ENCODE results near the gene MYBPC3.
A peak's percentile ranks its signal among the peaks of the same experiment; 100 is the strongest.

The MYBPC3 gene

DNA sequence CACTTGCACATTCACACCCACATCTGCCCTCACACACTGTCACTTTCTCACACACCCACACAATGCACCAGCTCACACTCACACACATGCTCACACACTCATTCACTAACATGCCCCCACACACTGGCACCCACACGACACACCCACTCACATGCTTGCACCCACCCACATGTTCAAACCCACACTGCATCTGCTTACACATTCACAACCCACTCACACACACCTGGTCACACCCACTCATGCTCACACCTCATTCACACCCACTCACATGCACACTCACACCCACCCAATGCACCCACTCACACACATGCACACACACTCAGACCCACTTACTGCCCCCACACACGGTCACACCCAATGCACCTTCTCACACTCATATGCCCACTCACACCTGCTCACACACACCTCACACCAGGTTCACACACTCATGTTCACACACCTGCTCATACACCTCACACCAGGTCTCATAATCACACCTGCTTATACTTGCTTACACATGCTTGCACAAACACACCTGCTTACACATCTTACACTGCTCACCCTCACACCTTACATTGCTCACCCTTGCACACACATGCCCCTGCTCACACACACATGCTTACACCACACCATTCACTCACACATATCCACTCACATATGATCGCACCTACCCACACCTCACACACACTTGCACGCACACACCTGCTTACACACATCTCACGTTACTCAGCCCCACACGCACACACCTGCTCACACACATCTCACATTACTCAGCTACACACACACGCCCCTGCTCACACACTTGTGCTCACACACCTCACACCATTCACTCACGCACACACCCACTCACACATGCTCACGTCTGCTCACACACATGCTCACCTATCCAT is 3.9 kb upstream of the MYBPC3 start:
- no peak for DNase-seq

GRCh38 chr11:47355283-47356128 is 3.0 kb upstream of the MYBPC3 start:
- peak; percentile 97 for DNase-seq

GRCh38 chr11:47354913-47355282 is 2.4 kb upstream of the MYBPC3 start:
- DNase-seq, result no peak

DNA sequence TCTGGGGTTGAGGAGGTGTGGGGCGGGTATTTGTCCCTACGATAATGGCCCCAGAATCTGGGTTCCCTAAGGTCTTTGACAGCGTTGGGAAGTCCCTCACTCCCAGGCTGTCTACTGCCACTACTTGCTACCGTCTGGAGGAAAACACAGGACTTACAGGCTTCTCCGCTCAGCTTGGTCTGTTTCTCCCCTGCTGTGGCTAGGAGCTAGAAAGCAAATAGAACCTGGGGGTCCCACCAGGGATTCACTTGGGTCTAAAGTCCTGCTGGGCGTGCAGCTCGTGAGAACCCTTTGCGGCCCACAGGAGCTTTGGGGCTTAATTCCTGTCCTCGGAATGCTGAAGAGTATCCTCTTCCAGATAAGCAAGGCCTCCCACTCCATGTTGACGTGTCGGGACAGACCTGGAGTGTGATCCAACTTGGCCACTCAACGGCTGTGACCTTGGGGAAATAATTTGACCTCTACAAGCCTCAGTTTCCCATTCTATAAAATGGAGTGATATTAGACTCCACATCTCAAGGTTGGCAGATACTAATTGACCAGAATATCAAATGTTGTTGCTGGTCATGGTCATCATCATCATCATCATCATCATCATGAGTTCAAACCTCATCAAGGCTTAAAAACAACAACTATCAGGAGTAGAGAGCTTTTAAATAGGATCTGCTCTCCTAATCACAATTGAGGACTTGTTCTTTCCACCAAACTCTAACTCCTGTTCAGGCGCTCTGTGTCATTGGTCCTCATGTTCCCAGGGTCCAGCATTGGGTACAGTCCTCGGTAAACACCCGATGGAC is 1.7 kb upstream of the MYBPC3 start:
- no peak for DNase-seq

- no peak for DNase-seq
These were observed 1.1 kb downstream of the MYBPC3 start for GRCh38 chr11:47351156-47352126.

DNA sequence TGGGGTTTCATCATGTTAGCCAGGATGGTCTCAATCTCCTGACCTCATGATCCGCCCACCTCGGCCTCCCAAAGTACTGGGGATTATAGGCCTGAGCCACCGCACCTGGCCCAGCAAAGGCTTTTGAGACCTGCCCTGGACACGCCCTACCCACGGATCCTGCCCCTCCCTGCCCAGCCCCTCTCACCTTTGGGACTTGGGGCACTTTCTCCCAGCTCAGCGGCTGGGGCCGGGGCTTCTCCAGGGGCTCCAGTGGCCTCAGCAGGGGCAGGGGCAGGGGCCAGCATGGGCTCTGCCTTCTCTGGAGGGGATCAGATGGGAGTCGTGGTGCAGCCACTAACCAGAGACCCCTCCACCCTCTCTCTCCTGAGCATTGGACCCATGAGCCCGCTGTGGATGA is 2.2 kb downstream of the MYBPC3 start:
- DNase-seq, result no peak

GRCh38 chr11:47349521-47350095 is 2.9 kb downstream of the MYBPC3 start:
- DNase-seq, result no peak

DNA sequence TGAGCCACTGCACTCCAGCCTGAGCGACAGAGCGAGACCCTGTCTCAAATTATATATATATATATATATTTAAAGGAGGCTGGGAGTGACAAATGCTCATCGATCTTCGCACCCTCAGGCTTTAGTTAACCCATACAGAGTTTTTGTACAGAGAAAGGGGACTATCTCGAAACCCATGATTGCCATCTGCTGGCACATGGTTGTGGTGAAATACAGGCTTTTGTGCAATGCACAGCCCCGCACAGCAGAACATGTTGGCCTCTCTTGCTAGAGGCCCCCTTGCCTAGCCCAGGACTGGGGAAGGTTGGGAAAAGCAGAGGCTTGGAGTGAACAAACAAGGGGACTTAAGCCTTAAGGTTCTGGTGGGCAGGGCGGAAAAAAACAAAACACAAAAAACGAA is 3.6 kb downstream of the MYBPC3 start:
- DNase-seq, result peak; percentile 55

DNA sequence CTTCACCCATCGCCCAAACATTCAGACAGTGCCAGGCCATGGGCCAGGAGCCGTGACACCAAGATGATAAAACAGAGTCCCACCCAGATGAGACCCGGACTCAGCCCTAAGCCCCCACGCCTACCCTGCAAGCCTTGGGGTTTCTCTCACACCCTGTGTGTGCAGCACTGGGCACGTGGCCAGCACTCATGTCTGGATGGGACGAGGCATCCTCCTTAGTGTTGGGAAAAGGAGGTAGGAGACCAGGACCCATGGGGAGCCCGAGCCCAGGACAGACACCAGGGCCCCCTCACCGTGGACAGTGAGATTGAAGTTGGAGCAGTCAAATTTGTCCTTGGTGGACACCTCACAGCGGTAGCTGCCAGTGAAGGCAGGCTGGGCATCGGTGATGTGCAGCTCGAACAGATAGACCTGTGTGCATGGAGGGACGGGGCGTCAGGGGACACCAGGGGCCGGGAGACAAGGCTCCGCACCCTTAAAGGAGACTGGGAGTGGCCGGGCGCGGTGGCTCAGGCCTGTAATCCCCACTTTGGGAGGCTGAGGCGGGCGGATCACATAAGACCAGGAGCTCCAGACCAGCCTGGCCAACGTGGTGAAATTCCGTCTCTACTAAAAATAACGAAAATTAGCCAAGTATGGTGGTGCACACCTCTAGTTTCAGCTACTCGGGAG is 4.2 kb downstream of the MYBPC3 start:
- no peak for DNase-seq

GRCh38 chr11:47347137-47347536 is 5.4 kb downstream of the MYBPC3 start:
- no peak for DNase-seq

- DNase-seq, result no peak
These were observed 6.5 kb downstream of the MYBPC3 start for GRCh38 chr11:47345890-47346563.

GRCh38 chr11:47342854-47343253 is 9.6 kb downstream of the MYBPC3 start:
- no peak for DNase-seq

DNA sequence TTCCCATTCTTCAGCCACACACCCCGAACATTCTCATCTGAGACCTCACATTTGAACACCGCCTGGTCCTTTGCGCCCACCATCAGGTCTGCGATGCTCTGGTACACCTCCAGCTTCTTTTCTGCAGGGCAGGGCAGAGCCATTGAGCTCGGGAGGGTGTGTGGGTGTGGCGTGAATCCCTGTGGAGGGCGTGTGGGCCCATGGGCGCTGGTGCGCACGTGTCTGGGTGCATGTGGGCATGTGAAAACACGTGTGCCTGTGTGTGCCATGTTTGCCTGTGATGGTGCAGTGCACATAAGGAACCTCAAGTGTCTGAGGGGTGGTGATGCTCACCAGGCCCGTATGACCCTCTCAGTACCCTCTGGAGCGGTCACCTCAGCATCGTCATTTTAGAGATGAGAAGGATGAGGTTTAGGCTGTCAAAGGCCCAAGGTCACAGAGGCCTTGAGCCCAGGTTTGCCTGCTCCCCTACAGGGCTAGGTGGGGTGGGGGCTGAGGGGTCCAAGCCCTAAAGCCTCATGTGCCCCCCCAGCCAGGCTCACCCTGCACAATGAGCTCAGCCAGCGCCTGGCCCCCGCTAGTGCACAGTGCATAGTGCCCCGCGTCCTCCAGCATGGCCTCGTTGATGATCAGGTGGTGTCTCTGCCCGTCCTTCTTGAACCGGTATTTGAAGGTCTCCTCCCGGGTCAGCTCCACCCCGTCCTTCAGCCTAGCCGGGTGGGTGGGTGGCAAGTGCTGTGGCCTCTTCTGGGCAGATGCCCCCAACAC is 10.3 kb downstream of the MYBPC3 start:
- DNase-seq, result no peak

GRCh38 chr11:47340980-47341775 is 11.3 kb downstream of the MYBPC3 start:
- no peak for DNase-seq

DNA sequence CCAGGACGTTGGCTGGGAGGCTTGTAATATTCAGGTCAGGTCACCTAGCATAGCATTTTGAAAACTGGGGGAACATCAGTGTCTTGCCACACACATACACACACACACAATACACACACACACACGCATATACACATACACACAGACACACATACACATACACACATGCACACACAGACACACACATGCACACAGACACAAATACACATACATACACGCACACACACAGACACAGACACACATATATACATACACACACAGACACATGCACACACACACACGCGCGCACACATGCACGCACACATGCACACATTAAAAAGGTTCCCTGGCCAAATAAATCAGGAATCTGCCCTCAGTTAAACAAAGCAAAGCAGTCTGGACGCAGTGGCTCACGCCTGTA is 12.5 kb downstream of the MYBPC3 start:
- DNase-seq, result no peak

GRCh38 chr11:47338396-47339241 is 13.9 kb downstream of the MYBPC3 start:
- no peak for DNase-seq

GRCh38 chr11:47337229-47337924 is 15.1 kb downstream of the MYBPC3 start:
- DNase-seq, result peak; percentile 89

Measured in DMS53 (cell line).